Cerebellar cortex (tissue), 1 donor: Measurements from ENCODE around the gene FBXO3.
"Not testable (repeated sequence)": the region's sequence is repeated elsewhere in the genome, so short reads cannot be mapped to it uniquely, and the experiment has no call there.

Source experiments
- DNase-seq: peaks from one replicate; pipeline ENCODE4 v3.0.0-alpha.2; 2015; ENCODE audit warnings: low spot score

The FBXO3 gene

DNA sequence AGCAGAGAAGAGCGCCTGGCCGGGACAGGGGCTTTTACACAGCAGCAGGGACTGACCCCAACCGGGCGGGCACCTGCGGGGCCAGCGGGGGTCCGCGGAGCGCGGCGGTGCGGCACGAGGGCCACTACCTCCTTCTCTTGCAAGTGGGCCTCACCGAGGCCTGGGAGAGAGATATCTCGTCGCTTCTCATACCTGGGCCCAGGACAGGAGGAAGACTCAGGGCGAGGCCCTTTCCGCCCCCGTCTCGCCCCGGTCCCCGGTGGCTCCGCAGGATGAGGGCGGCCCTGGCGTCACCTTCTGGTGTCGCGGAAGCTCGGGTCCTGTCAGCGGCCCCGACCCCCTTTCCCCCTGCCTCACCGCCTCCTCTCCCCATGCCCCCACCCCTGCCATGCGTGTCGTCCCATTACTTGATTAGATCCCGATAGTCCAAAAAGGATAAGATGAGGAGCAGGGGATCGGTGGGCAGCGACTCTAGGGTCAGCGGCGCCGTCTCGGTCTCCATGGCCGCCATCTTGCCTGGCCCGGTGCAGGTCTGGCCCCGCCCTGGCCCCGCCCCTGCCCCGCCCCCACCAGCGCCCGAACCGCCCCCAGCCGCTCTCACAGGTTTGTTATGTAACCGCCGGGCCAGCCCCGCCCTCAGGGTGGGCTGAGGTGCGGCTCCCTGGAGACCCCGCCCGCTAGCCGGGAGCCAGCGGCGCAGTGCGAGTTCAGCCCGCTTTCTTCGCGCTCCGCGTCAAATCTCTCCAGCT, at the start of gene FBXO3:
Gene FBXO3 (minus strand): TSS at position 534 of the 749 bp plus-strand sequence. CDS start 23 bp downstream, at position 511.
- DNase-seq, result peak; percentile 90

DNA sequence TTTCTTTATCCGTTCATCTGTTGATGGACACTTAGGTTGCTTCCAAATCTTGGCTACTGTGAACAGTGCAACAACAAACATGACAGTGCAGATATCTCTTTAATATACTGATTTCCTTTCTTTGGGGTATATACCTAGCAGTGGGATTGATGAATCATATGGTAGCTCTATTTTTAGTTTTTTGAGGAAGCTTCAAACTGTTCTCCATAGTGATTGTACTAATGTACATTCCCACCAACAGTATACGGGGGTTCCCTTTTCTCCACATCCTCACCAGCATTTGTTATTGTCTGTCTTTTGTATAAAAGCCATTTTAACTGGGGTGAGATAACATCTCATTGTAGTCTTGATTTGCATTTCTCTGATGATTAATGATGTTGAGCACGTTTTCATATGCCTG, 48.7 kb upstream of the FBXO3 start:
- not testable (repeated sequence) for DNase-seq

DNA sequence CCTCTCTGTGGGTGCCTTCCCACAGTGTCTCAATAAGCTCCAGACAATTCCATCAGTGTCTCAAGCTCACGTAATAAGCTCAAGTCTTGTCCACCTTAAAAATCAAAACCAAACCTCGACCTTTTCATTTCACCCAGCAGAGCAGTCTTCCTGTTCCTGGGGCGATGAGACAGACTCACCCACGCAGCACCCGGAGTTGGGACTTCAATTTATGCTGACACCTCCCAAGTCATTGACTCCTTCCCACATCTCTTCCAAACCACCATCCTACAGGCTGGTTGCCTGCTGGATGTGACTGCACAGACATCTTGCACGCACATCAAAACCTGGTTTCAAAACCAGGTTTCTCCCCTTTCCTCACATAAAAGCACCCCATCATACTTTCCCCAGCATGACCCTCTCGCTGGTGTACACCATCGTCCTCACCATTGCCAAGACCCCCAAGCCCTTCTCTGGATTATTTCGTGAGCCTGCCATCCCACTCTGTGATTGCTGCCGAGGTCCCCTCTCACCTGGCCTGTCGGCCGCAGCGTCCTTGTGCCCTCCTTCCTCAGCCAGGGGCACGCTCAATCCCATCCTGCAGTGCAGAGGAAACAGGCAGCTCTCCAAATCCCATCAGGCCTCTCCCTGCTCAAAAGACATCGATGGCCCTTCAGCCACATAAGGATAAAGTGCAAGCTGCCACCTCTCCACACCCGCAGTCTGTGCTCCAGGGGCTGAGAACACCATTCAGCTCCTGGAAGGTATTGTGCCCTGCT, 45.1 kb upstream of the FBXO3 start:
- no peak for DNase-seq

DNA sequence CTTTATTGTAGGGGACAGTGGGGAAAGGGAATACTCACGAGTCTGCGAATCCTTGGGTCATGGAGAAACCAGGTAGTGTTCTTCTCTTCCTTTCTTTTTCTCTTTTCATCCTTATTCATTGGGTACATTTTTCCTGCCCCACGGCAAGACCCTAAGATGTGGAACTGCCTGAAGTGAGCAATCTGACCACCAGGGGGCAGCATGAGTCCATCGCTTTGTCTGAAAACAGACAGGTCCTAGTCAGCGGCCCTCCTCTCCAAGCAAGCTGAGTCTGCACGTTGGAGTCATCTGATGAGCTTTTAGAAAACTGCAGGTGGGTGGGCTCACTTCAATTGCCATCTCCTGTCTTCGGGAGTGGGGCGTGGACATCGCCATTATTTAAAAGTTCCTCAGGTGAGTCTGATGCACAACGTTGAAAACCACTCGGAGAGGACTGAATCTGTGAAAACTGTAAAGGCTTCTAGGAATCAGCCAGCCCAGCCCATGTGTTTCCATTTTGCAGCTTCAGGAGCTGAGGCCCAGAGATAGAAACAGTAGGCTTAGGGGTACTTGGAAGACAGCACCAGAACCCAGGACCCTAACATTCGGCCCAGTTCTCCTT, 34.0 kb upstream of the FBXO3 start:
- peak; percentile 90 for DNase-seq

- DNase-seq, result no peak
Measured at GRCh38 chr11:33804471-33804870, 30.2 kb upstream of the FBXO3 start.

DNA sequence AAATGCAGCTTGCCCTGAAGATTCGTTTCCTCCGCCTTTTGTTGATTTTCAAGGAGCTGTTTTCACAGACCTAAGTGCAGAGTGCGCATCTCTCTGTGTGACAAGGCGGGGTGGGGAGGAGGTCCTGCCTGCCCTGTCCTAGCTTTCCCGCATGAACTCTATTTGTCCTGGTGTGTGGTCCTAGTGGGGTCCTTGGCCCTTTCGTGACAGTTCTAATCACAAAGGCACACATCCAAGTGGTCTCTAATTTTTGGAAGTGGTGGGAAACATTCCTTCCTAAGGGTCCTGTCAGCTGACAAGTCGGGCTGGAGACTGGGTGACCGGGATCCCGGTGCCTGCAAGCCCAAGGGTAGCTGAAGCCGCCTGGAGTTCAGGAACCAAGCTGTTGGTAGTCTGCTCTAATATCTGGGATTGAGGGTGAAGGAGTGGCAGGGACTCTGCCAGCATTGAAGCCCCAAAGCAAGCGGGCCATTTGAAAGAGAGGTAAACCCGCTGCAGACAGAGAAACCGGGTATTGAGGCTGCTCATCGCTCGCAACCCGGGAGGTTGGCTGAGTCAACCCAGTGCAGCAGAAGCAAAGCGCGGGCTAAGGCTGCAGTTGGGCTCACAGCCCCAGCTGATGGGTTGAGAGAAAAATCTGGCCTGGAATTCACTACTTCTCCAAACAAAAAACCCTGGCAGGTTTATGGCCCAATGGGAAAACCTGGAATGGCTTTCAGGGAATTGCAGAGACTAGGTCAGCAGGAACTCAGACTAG, 28.1 kb upstream of the FBXO3 start:
- DNase-seq, result peak; percentile 93

DNA sequence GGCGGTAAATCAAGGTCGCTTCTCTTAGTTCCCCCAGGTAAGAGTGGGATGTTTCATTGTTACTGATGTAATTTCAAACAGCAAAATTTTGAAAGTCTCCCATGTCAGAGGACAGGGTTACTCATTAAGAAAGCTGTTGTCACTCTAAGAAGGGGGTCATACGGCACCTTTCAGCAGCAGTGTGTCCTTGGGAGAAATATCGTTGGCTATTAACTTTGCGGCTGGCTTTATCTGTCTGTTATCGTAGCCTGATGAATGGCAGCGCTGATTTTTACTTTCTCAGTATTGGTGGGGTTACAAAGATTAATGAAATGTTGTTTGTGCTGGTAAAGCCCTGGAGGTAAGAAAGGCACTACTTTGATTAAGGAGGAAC, 27.5 kb upstream of the FBXO3 start:
- no peak for DNase-seq

DNA sequence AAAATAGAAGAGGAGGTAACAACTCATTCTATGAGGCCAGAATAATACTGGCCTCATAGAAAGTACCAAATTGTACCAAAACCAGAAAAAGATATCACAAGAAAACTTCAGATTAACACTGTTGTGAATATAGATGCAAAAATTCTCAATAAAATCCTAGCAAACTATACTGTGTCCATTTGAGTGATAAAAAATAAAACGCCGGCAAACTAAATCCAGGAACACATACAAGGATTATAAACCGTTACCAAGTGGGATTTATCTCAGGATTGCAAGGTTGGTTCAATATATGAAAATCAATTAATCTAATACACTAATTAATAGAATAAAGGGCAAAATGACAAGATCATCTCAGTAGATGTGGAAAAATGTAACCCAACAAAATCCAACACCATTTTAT, 23.6 kb upstream of the FBXO3 start:
- no peak for DNase-seq

GRCh38 chr11:33790040-33790439, 15.7 kb upstream of the FBXO3 start:
- DNase-seq, result no peak

DNA sequence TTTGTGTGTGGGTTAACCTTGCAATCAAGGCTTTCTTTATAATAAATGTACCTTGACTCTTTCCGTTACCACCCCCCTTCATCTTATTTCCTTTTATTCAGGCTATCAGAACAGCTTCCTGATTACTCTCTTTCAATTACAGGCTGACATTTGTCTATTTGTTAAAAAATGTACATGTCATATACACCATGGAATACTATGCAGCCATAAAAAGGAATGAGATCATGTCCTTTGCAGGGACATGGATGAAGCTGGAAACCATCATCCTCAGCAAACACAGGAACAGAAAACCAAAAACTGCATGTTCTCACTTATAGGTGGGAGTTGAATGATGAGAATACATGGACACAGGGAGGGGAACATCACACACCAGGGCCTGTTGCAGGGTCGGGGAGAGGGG, 13.8 kb upstream of the FBXO3 start:
- DNase-seq, result not testable (repeated sequence)

DNA sequence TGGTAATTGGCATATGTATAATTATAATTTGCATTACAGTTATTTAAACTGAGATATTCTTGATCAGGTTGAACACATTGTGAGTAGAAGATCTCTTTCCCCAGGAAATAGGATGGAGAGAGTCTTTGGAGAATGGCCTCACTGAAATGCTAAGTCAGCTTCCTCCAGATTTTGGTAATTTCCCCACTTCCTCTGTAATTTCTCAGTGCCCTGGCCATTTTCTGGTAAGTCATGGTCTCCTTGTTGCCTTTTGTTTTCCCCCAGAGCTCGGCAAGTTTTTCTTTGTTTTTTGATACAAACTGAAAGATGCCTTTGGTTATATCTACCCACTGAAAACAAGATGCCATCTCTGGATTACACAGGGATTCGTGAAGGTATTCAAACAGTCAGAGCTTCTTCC, 12.8 kb upstream of the FBXO3 start:
- DNase-seq, result no peak

GRCh38 chr11:33785609-33786008, 11.3 kb upstream of the FBXO3 start:
- no peak for DNase-seq

DNA sequence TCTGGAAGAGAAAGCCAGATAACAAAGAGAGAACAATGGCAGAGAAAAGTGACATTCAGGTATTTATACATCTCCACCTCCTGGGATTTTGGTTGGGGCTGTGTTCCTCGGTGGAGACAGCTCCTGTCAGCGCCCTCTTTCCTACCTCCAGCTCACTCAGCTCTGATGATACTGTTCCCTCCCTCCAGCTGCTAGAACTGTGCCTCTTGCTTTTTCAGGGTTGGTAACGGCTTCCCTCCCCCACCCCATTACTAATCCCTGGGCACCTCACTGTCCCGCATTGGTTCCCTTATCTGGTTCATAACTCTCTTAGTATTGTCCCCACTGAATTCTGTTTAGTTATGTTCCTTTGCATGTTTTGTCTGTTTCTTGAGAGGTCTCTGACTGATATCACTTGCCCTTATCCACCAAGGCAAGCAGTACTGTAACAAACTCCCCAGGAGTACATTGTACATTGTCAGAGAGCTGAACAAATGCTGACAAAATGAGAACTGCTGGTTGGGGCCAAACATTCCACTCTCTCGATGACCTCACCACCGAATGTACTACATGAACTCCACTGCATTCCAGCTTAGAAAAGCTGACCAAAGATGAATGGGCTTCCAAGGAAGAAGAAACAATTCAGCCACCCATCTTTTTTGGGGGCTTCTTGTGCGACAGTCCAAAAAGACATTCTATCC, 5.7 kb upstream of the FBXO3 start:
- DNase-seq, result no peak

- peak; percentile 88 for DNase-seq
Measured at GRCh38 chr11:33778675-33779074, 4.4 kb upstream of the FBXO3 start.

- peak; percentile 15 for DNase-seq
Measured at GRCh38 chr11:33777906-33778305, 3.6 kb upstream of the FBXO3 start.

GRCh38 chr11:33775832-33776470, 1.6 kb upstream of the FBXO3 start:
- DNase-seq, result no peak

- DNase-seq, result no peak
Measured at GRCh38 chr11:33775467-33775807, 1.1 kb upstream of the FBXO3 start.

DNA sequence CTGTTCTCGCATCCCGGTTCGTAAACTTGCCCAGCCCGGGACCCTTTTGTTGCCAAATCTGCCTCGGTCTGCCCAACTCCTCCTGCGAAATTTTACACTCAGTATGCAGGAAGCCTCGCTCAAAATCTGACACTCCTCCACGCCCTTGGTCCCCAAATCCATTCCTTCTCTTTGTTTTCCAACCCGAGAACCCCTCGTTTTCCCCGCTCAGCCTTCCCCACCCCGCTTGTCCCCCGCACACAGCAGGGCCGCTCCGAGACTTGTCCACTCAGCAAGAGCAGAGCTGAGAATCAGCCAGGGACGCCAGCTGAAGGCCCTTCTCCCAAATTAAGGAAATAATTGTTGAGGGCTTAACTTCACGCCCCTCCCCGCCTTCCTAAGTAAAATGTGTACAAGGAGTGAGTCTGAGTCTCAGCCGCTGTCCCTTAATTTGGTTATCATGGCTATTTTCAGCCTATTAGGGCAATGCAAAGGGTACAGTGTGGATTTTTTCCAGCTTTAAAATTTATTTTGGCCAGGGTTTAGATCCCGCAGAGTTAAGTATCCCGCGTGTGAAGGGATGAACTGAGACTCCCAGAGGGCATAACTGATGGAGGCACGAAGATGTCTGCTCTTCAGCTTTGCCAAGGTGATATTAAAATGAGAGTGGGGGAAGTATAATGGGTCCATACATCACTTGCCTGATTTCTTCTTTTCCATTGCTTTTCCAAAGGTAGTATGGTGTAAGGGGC, 581 bp upstream of the FBXO3 start:
- DNase-seq, result peak; percentile 60

DNA sequence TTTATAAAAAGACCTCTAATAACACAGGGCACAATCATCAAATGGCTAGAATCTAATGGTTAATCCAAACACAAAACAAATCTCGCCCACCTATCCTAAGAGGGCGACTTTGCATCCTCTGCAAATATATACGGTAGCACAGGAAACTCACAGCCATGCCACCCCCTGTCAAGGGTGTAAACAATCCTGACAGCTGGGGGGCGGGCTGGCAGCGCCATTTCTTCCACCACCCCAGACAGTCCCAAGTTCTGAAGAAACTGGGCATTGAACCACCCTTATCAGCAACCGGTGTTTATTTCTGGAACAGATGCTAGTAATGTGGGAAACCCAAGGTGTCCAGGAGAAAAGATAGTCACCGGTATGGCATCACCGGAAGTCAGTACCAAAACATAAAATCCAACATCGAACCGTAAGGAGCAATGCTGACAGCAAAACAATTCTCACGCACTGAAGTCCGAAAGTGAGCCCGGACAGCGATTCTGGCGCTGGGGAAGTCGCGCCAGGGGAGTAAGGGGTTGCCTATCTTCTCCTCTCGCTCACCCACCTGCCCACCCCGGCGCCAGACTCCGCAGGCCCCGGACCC, 825 bp downstream of the FBXO3 start:
- DNase-seq, result peak; percentile 19

DNA sequence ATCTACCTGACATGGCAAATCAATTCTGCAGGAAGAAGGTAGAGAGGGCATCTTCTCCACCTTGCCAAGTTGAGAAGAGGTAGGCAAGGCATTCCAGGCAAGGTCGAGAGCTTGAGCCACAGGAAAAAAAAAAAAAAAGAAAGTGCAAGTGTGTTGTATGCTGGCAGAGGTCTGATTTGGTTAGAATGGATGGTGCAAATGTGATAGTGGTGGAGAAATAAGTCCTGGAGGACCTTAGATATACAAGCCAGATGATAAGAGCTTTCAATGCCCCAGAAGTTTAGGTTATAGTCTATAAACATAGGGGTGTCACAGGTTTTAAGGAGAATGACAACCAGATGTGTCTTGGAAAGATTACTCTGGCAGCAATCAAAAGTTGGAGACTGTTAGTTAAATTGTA, 1.4 kb downstream of the FBXO3 start:
- DNase-seq, result no peak
